H1 (cell line): Measurements from ENCODE around the gene FOXL3. TPM values are rescaled to one million over a fixed set of nuclear protein-coding genes. Genes with fewer than 3 reads are reported as not detected.

ENCODE experiments used
- CTCF ChIA-PET: fragments of 300-600 bp; sonication (Branson Sonifier 250); formaldehyde crosslinking; loops from one replicate; lab custom pipeline; 2021; ENCODE audit not compliant: partially characterized antibody; lab: Charles Lee
- POLR2A ChIA-PET: fragments of 300-600 bp; sonication (Branson Sonifier 250); formaldehyde crosslinking; loops from one replicate; lab custom pipeline; 2021; ENCODE audit warnings: inconsistent platforms; ENCODE audit not compliant: partially characterized antibody; lab: Charles Lee
- DNase-seq, 2 experiments: peaks; one replicate each; pipeline versions ENCODE4 v3.0.0 to v3.0.0-alpha.2; 2010 to 2022; ENCODE audit warnings: low spot score in 2 of 2, low read depth in 1 of 2, mixed read lengths in 1 of 2
- FAIRE-seq: peaks from 2 replicates; lab custom pipeline; 2011; peaks lifted over from hg19 to GRCh38; lab: Jason Lieb, UNC
- H2AFZ ChIP-seq: 2 replicates; pipeline ENCODE4 v1.8.1; 2012; ENCODE audit warnings: low read length, inconsistent platforms
- H2AK5ac ChIP-seq: 2 replicates; pipeline ENCODE4 v1.6.1; 2013; ENCODE audit warnings: low read depth, low read length
- H2BK120ac ChIP-seq: replicated peaks from 2 replicates; pipeline ENCODE3; 2013; ENCODE audit warnings: low read depth, low read length, inconsistent platforms
- H2BK12ac ChIP-seq: 2 replicates; pipeline ENCODE4 v1.6.1; 2013; ENCODE audit warnings: low read depth, low read length
- H2BK15ac ChIP-seq: 2 replicates; pipeline ENCODE4 v1.6.1; 2013; ENCODE audit warnings: low read length
- H2BK20ac ChIP-seq: 2 replicates; pipeline ENCODE4 v1.6.1; 2013; ENCODE audit warnings: low read length
- H2BK5ac ChIP-seq: 2 replicates; pipeline ENCODE4 v1.6.1; 2013; ENCODE audit warnings: low read depth, low read length
- H3K14ac ChIP-seq: 2 replicates; pipeline ENCODE4 v1.6.1; 2013; ENCODE audit warnings: inconsistent platforms; ENCODE audit not compliant: insufficient read length
- H3K18ac ChIP-seq: 2 replicates; pipeline ENCODE4 v1.6.1; 2013; ENCODE audit warnings: low read length; ENCODE audit errors: extremely low read depth
- H3K23ac ChIP-seq: 2 replicates; pipeline ENCODE4 v1.6.1; 2013; ENCODE audit warnings: inconsistent platforms; ENCODE audit not compliant: insufficient read length
- H3K23me2 ChIP-seq: 2 replicates; pipeline ENCODE4 v1.6.1; 2013; ENCODE audit warnings: low read depth, low read length
- H3K27ac ChIP-seq: 2 replicates; pipeline ENCODE4 v1.6.1; 2011; ENCODE audit warnings: low read depth, low read length, inconsistent platforms
- H3K27me3 ChIP-seq, 4 experiments: replicated peaks in 1 of 4; 1 replicate in 1 of 4; 2 replicates in 3 of 4; pipeline versions ENCODE4 v1.6.1 to v1.8.1; 2011 to 2013; ENCODE audit warnings: low read length in 3 of 4, mild to moderate bottlenecking in 3 of 4, inconsistent platforms in 2 of 4, mixed read lengths in 2 of 4, moderate library complexity in 1 of 4; ENCODE audit not compliant: control insufficient read depth in 3 of 4, insufficient read depth in 3 of 4; ENCODE audit errors: extremely low read depth in 1 of 4
- H3K36me3 ChIP-seq, 4 experiments: 2 replicates each; pipeline versions ENCODE4 v1.6.1 to v1.8.1; 2011 to 2013; ENCODE audit warnings: mild to moderate bottlenecking in 4 of 4, low read length in 3 of 4, moderate library complexity in 2 of 4, control low read depth in 1 of 4, inconsistent platforms in 1 of 4; ENCODE audit not compliant: insufficient read depth in 4 of 4, control insufficient read depth in 2 of 4
- H3K4ac ChIP-seq: replicated peaks from 2 replicates; pipeline ENCODE3; 2013; ENCODE audit warnings: low read length, low read depth, mixed read lengths, inconsistent platforms; ENCODE audit not compliant: insufficient read length
- H3K4me1 ChIP-seq, 4 experiments: replicated peaks in 1 of 4; 1 replicate in 1 of 4; 2 replicates in 3 of 4; pipeline versions ENCODE4 v1.6.1 to v1.8.1; 2011 to 2013; ENCODE audit warnings: low read length in 3 of 4, inconsistent platforms in 2 of 4, mixed read lengths in 1 of 4; ENCODE audit not compliant: insufficient read depth in 4 of 4, control insufficient read depth in 3 of 4
- H3K4me2 ChIP-seq, 2 experiments: 2 replicates each; pipeline versions ENCODE4 v1.6.1 to v1.8.1; 2011 to 2013; ENCODE audit warnings: low read depth in 2 of 2, low read length in 2 of 2, control low read depth in 1 of 2, inconsistent platforms in 1 of 2, mild to moderate bottlenecking in 1 of 2; ENCODE audit not compliant: insufficient read depth in 1 of 2
- H3K4me3 ChIP-seq, 4 experiments: fragments of 200-600, 300-600 bp in 1 of 4; sonication (generic), shearing (Covaris generic), sonication (Bioruptor Twin) in 1 of 4; 2 replicates each; pipeline versions ENCODE4 v1.5.1 to v1.8.1; 2011 to 2016; ENCODE audit warnings: low read length in 4 of 4, low read depth in 3 of 4, control low read depth in 2 of 4, inconsistent platforms in 2 of 4, mild to moderate bottlenecking in 2 of 4, mixed read lengths in 1 of 4, moderate library complexity in 1 of 4; ENCODE audit not compliant: insufficient read depth in 2 of 4; ENCODE audit errors: extremely low read depth in 1 of 4
- H3K56ac ChIP-seq: replicated peaks from 2 replicates; pipeline ENCODE3; 2013; ENCODE audit warnings: low read depth, mild to moderate bottlenecking, mixed read lengths, low read length, inconsistent platforms; ENCODE audit not compliant: insufficient read length
- H3K79me1 ChIP-seq: 2 replicates; pipeline ENCODE4 v1.6.1; 2013; ENCODE audit warnings: low read depth, low read length, control low read depth
- H3K79me2 ChIP-seq, 2 experiments: 2 replicates each; pipeline versions ENCODE4 v1.6.1 to v1.8.1; 2012 to 2013; ENCODE audit warnings: low read length in 2 of 2, mild to moderate bottlenecking in 2 of 2, inconsistent platforms in 1 of 2; ENCODE audit not compliant: insufficient read depth in 2 of 2, control insufficient read depth in 1 of 2
- H3K9ac ChIP-seq, 4 experiments: replicated peaks in 1 of 4; 1 replicate in 1 of 4; 2 replicates in 3 of 4; pipeline versions ENCODE4 v1.6.1 to v1.8.1; 2011 to 2013; ENCODE audit warnings: low read depth in 3 of 4, low read length in 3 of 4, control low read depth in 2 of 4, mild to moderate bottlenecking in 2 of 4, moderate library complexity in 2 of 4, inconsistent platforms in 1 of 4; ENCODE audit errors: extremely low read depth in 1 of 4
- H3K9me3 ChIP-seq, 2 experiments: 2 replicates each; pipeline versions ENCODE4 v1.6.1 to v1.8.1; 2012 to 2013; ENCODE audit warnings: mild to moderate bottlenecking in 2 of 2, moderate library complexity in 2 of 2, control low read depth in 1 of 2, inconsistent platforms in 1 of 2, low read depth in 1 of 2, low read length in 1 of 2, mixed read lengths in 1 of 2; ENCODE audit not compliant: insufficient read depth in 2 of 2
- H4K20me1 ChIP-seq, 2 experiments: replicated peaks in 1 of 2; 2 replicates each; pipeline versions ENCODE3 to v1.8.1; 2011 to 2013; ENCODE audit warnings: inconsistent platforms in 2 of 2, low read length in 2 of 2, mild to moderate bottlenecking in 1 of 2; ENCODE audit not compliant: insufficient read depth in 2 of 2, control insufficient read depth in 1 of 2
- H4K5ac ChIP-seq: 2 replicates; pipeline ENCODE4 v1.6.1; 2013; ENCODE audit warnings: low read length, low read depth, mixed read lengths, inconsistent platforms; ENCODE audit not compliant: insufficient read length
- H4K8ac ChIP-seq: 2 replicates; pipeline ENCODE4 v1.8.0; 2013; ENCODE audit warnings: mild to moderate bottlenecking, moderate library complexity, low read length, inconsistent platforms; ENCODE audit not compliant: insufficient read depth; ENCODE audit errors: extremely low read depth
- H4K91ac ChIP-seq: replicated peaks from 2 replicates; pipeline ENCODE3; 2013; ENCODE audit warnings: low read length, mixed read lengths, inconsistent platforms; ENCODE audit not compliant: insufficient read length
- ASH2L ChIP-seq: fragments of 200-600, 300-600 bp; sonication (generic); IDR thresholded peaks from one replicate; pipeline ENCODE4 v1.7.1; 2017; ENCODE audit warnings: low read length
- BCL11A ChIP-seq, 2 experiments: IDR thresholded peaks; one replicate each; pipeline ENCODE4 v1.6.1; 2011; ENCODE audit warnings: low read depth in 2 of 2, low read length in 2 of 2, mild to moderate bottlenecking in 2 of 2
- CHD2 ChIP-seq: IDR thresholded peaks from 2 replicates; pipeline ENCODE4 v1.6.1; 2012; ENCODE audit warnings: low read length, improper control_type of control experiment
- FOSL1 ChIP-seq: IDR thresholded peaks from 2 replicates; pipeline ENCODE4 v1.6.1; 2011; ENCODE audit warnings: mild to moderate bottlenecking, low read depth, low read length, moderate library complexity; ENCODE audit not compliant: insufficient read depth
- NRF1 ChIP-seq: IDR thresholded peaks from 2 replicates; pipeline ENCODE4 v1.6.1; 2011; ENCODE audit warnings: mild to moderate bottlenecking, low read depth, low read length, improper control_type of control experiment
- PHF8 ChIP-seq: fragments of 200-600 bp; sonication (generic); conservative IDR thresholded peaks from 2 replicates; pipeline ENCODE4 v1.7.1; 2012; ENCODE audit warnings: low read depth, mild to moderate bottlenecking, inconsistent platforms, low read length, moderate library complexity
- RAD21 ChIP-seq, 2 experiments: IDR thresholded peaks in 1 of 2; conservative IDR thresholded peaks in 1 of 2; 2 replicates each; pipeline ENCODE4 v1.6.1; 2011; ENCODE audit warnings: low read depth in 2 of 2, low read length in 2 of 2, improper control_type of control experiment in 1 of 2, inconsistent platforms in 1 of 2, mild to moderate bottlenecking in 1 of 2, moderate library complexity in 1 of 2
- RXRA ChIP-seq: IDR thresholded peaks from 2 replicates; pipeline ENCODE4 v1.6.1; 2011; ENCODE audit warnings: low read depth, mild to moderate bottlenecking, low read length, moderate library complexity; ENCODE audit not compliant: insufficient read depth
- SUZ12 ChIP-seq: fragments of 200-600 bp; sonication (generic); IDR thresholded peaks from 2 replicates; pipeline ENCODE4 v1.6.1; 2012; ENCODE audit warnings: mild to moderate bottlenecking, inconsistent platforms, low read length, moderate library complexity, mixed read lengths
- TAF1 ChIP-seq: IDR thresholded peaks from 2 replicates; pipeline ENCODE4 v1.6.1; 2011; ENCODE audit warnings: mild to moderate bottlenecking, low read depth, low read length
- ZNF274 ChIP-seq: IDR thresholded peaks from 2 replicates; pipeline ENCODE4 v1.7.0; 2012; ENCODE audit warnings: low read length, borderline replicate concordance; ENCODE audit errors: extremely low read depth
- WGBS, 2 experiments: shearing (Covaris generic) in 1 of 2; methylation state at CpG; one replicate each; pipeline versions ENCODE4 v1.1.6 to v1.1.7; 2013 to 2015; ENCODE audit warnings: low lambda C conversion rate in 2 of 2, mixed read lengths in 2 of 2, inconsistent platforms in 1 of 2, low coverage in 1 of 2, missing lambda C conversion rate in 1 of 2; ENCODE audit not compliant: insufficient replicate concordance in 2 of 2, insufficient coverage in 1 of 2, insufficient read length in 1 of 2; ENCODE audit errors: extremely low coverage in 1 of 2, missing lambda C conversion rate in 1 of 2; 5-methylcytosine and 5-hydroxymethylcytosine counted together
- polyA plus RNA-seq, 7 experiments: library from polyadenylated mRNA; depleted of rRNA in 3 of 7; stranded (reverse) in 5 of 7; unstranded in 2 of 7; fragments of >200 nt in 5 of 7; fragments of 200-250 nt in 2 of 7; gene quantifications; 1 replicate in 5 of 7; 2 replicates in 1 of 7; 4 replicates in 1 of 7; pipeline versions ENCODE4 v1.2.1 to v1.2.3, GENCODE V29; 2011 to 2013; ENCODE audit warnings: missing spikeins in 2 of 7, mixed read lengths in 2 of 7
- total RNA-seq: library from RNA; stranded (reverse); fragmentation: NEBNext Ultra II Directional; extraction: Animal tissue kit (Norgen Biotek cat#: 25700); gene quantifications from 2 replicates; pipeline ENCODE4 v1.2.1, GENCODE V29; 2021
- TF ChIP-seq, protein P1 (sequence below): IDR thresholded peaks from 2 replicates; pipeline ENCODE4 v1.6.1; 2011; ENCODE audit warnings: low read depth, mild to moderate bottlenecking, low read length; ENCODE audit not compliant: insufficient read depth

The FOXL3 gene
- total and polyA plus RNA-seq, 2 of the 8 experiments (the other 6 are each of a cell fraction or from before 2014, with no cell fraction given) = not detected

DNA sequence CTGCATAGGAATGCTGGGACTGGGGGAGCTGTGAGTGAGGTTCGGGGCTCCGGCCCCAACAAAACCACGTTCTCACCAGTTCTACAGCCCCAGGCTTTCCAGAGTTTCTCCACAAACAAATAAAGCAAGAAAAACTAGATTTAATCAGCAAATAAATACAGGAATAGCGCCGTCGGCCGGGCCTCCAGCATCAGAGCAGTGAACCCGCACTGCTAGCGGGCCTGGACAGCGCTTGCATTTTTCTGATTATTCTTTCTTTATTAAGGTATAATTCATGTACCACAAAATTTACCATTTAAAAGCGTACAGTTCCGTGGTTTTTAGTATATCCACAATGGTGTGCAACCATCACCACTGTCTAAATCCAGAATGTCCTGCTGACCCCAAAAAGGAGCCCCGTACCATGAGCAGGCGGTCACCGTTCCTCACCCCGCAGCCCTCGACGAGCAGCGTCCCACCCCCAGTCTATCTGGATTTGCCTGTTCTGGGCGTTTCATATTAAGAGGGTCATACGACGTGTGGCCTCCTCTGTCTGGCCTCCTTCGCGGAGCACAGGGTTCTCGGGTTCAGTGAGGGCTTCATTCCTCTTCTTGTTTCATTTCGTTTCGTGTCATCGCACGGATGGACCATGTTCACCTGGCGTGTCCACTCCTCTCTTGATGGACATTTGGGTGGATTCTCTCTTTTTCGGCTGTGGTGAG is 35.5 kb upstream of the FOXL3 start:
- Histone ChIP-seq H4K8ac (no peak overlapping the region), H3K79me2 (no peaks in the 10 kb centered on the region), H3K14ac (no peak overlapping the region), H2BK5ac (no peak overlapping the region), H2BK120ac (no peak overlapping the region), H3K4me2 (no peak overlapping the region), H4K91ac (no peak overlapping the region), H3K18ac (no peak overlapping the region), H3K4ac (no peak overlapping the region), H2AFZ (no peak overlapping the region), H3K4me1 (no peaks in the 10 kb centered on the region), H3K27ac (no peak overlapping the region), H3K9ac (no peak overlapping the region), H2BK12ac (no peak overlapping the region), H3K27me3 (no peaks in the 10 kb centered on the region), H2AK5ac (no peak overlapping the region), H3K79me1 (no peaks in the 10 kb centered on the region), H3K23me2 (no peaks in the 10 kb centered on the region), H3K23ac (no peak overlapping the region), H3K36me3 (peaks cover 3 to 61% (median 20%) of the 10 kb centered on the region in 4 experiments; a peak in 6 of 8 replicates), H4K20me1 (peaks cover 0 to 2% of the 10 kb centered on the region in 2 experiments), H2BK20ac (no peak overlapping the region), H3K9me3 (peaks cover 22 to 70% of the 10 kb centered on the region in 2 experiments), H3K4me3 (no peak overlapping the region), H3K56ac (no peak overlapping the region), H4K5ac (no peak overlapping the region), H2BK15ac (no peak overlapping the region)
- DNase-seq (no peak), FAIRE-seq (no peak)
- ChIA-PET POLR2A (no interaction called here), CTCF (interaction anchor here (1.2 to 2.0 kb wide), 2 partner anchors 8 to 10 kb away, joined by 7 to 10 read pairs; no protein-coding TSS in a partner anchor)
- 94% methylated on average over 30 of the region's 31 CpGs; no CpG with 5 or more reads in 1 of the 2 experiments for WGBS, 2 experiments
- TF ChIP-seq SUZ12 = no peak
- TF ChIP-seq NRF1 = no peak
- no peak for TF ChIP-seq FOSL1
- TF ChIP-seq BCL11A (IDR thresholded peaks at IDR 0.05; ENCODE audit: low read depth in 2 of 2, low read length in 2 of 2) = no peak
- TF ChIP-seq ZNF274 = no peak
- no peak for TF ChIP-seq TAF1
- TF ChIP-seq, protein P1, sequence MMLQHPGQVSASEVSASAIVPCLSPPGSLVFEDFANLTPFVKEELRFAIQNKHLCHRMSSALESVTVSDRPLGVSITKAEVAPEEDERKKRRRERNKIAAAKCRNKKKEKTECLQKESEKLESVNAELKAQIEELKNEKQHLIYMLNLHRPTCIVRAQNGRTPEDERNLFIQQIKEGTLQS = no peak
- no peak for TF ChIP-seq RAD21 (IDR thresholded peaks at IDR 0.05 in 1 of 2, conservative IDR thresholded peaks at IDR 0.05 in 1 of 2; ENCODE audit: low read depth in 2 of 2, low read length in 2 of 2)
- TF ChIP-seq PHF8 = no peak
- TF ChIP-seq CHD2 = no peak
- TF ChIP-seq ASH2L = no peak
- no peak for TF ChIP-seq RXRA
